RCC 7860 (cell line): ENCODE data around the gene JMJD1C.
"Not testable (repeated sequence)": the region's sequence is repeated elsewhere in the genome, so short reads cannot be mapped to it uniquely, and the experiment has no call there.

ENCODE experiments used
- DNase-seq: peaks from one replicate; pipeline ENCODE4 v3.0.0-alpha.2; 2015; ENCODE audit warnings: low spot score
- FAIRE-seq: peaks from 2 replicates; lab custom pipeline; 2012; peaks lifted over from hg19 to GRCh38; lab: Jason Lieb, UNC

Gene JMJD1C

DNA sequence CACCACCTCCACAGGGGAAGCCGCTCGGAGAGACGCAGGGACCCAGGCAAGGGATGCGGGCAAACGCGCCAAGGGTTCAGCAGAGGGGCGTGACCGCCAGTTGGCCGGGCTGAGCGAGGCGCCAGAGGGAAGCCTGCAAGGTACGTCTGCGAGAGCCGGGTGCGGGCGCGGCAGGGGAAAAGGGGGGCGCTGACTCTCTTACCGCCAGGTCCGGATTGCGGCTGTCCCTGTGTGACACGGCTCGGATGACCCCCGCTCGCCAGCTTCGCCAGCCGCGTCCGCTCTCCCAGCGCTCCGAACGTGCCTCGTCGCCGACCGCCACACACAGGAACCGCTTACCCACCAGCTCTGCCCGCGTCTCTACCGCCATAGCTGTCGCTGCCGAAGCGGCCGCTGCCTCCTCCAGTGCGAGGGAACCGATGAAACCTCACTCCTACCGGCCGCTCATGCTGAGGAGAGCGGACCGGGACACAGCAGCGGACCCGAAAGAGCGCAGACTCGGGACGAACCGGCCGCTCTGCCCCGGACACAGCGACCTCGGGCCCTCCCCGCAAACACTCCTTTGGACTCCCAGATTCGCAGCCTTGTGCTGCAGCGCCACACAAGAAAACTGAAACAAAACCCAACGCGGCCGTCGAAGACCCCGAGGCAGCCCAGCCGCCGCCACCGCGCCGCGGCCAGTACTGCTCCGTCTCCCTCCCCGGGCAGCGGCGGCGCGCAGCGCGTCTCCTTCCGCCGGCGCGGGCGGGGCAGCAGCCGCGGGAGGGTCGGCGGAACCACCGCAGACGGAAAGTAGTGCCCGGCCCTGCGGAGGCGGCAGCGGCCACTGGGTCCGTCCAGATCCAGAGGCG, at the start of gene JMJD1C:
TSS of gene JMJD1C (minus strand) at position 685 of the 851 bp plus-strand sequence. CDS start at position 370, 315 bp downstream.
- FAIRE-seq: no peak
- peak; percentile 61 for DNase-seq

DNA sequence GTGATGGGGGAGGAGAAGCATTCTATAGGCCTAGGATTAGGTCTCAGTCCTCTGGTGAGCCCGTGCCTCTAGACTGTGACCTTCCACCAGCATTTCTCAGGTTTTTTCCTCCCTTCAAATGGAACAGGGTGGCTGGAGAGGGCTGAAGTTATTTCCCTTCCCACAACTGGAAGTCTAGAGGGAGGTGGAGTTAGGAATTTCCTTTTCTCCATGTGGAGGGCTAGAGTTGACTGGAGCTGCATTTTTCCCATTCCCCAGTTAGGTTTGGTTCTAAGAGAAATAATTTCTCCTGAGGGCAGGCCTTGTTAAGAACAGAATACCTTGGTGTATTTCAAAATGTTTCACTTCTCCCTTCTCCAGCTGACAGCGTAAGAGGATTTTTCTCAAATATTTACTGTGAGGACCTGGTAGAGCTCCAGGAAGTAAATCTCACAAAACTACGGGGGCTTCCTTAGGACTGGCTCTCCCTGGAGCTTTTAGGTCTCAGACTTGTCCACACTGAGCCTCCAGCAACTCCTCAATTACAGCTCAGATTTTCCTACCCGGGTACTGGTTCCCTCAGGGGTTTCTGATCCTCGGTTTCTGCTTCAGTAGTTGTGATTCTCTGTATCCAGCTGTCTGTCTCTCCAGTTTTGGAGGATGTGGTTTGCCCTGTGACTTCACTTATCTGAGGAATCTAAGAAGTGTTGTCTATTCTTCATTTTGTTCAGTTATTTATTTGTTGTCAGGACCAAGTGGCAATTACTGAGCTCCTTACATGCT, 49.4 kb upstream of the JMJD1C start:
- FAIRE-seq: peak; percentile 85
- peak; percentile 65 for DNase-seq

GRCh38 chr10:63506554-63506953, 40.8 kb upstream of the JMJD1C start:
- no peak for FAIRE-seq

DNA sequence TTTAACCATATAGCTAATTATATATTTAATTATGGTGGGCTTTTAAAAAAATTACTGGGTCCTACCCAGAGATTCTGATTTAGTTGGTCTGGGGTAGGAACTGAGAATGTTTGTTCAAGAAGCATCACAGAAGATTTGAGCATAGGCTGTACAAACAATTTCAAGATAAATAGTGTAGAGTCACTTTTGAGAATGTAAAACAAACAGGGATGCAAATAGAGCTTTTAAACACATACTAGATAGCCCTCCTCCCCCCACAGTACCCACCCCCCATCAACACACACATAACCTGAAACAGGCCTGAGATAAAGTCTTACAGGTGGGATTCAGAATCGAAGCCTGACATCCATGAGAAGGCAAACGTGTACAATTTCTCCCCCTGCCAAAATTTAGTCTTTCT, 39.8 kb upstream of the JMJD1C start:
- FAIRE-seq (no peak), DNase-seq (no peak)

More at GRCh38 chr10:63506554-63506953, 40.8 kb upstream of the JMJD1C start:
- no peak for DNase-seq

- DNase-seq (no peak), FAIRE-seq (no peak)
These were observed 38.5 kb upstream of the JMJD1C start for GRCh38 chr10:63504145-63504881.

GRCh38 chr10:63503395-63503794, 37.6 kb upstream of the JMJD1C start:
- FAIRE-seq: no peak
- DNase-seq: no peak

GRCh38 chr10:63502832-63503231, 37.1 kb upstream of the JMJD1C start:
- FAIRE-seq (no peak), DNase-seq (no peak)

GRCh38 chr10:63501954-63502353, 36.2 kb upstream of the JMJD1C start:
- no peak for DNase-seq
- no peak for FAIRE-seq

DNA sequence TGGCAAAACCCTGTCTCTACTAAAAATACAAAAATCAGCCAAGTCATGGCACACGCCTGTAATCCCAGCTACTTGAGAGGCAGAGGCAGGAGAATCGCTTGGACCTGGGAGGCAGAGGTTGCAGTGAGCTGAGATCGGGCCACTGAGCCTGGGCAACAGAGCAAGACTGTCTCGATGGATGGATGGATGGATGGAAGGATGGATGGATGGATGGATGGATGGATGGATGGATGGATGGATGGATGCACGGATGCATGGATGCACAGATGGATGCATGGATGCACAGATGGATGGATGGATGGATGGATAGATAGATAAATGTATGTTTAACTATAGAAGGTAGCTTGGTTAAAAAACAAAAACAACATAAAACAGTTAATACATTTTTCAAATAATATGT, 34.8 kb upstream of the JMJD1C start:
- not testable (repeated sequence) for DNase-seq, FAIRE-seq

DNA sequence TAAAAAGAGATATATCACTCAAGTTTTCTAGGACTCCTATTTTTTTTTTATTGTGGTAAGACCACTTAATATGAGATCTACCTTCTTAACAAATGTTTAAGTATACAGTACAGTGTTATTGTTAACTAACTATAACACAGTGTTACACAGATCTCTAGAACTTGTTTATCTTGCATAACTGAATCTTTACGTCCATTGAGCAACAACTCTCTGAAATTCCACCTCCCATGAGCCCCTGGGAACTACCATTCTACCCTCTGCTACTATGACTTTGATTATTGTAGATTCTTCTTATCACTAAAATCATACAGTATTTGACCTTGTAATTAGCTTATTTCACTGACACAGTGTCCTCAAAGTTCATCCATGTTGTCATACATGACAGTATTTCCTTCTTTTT, 32.9 kb upstream of the JMJD1C start:
- no peak for FAIRE-seq
- no peak for DNase-seq

DNA sequence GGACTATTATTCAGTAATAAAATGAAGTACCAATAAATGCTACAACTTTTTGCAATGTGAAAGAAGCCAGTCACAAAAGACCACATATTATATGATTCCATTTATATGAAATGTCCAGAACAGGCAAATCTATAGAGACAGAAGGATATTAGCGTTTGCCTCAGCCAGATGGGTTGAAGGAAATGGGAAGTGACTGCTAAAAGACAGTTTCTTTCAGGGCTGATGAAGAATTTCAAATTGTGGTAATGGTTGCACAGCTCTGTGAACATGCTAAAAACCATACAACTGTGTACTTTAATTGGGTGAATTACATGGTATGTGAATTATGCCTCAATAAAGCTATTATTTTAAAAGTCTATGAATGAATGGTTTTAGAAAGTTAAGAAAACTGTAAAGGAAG, 31.5 kb upstream of the JMJD1C start:
- no peak for FAIRE-seq
- DNase-seq: no peak

DNA sequence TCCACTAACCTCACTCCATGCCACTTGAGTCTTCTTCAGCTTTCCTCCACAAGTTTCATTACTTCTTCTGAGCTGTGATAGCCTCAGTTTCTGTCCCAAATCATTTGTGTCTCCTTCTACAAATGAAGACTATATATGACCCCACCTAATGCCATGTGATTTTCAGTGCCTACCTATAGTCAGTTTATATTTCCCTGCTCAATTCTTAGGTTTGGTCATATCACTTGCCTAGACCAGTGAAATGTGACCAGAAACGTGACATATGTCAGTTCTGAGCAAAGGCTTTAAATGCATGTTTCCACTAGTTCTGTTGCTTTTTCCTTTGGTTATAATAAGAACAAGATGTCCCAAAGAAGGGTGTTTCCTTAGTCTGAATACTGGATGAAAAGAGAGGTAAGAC, 30.8 kb upstream of the JMJD1C start:
- FAIRE-seq (no peak), DNase-seq (no peak)

DNA sequence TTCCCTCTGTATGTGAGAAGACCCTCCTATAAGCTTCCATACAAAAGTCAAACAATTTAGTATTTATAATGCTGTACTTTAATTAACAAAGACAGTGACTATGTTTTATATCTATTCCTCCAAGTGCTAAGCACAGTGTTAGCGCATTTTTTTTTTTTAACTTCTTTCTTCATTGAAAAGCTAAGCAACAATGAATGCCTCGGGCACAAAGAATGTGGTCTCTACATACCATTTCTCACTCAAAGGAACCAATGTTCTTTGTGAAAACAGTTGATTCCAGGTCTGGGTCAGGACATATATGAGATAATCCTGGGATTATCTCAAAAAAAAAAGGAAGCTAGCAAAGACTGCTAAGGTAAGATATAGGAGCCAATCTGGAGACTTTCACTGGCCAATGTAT, 29.2 kb upstream of the JMJD1C start:
- no peak for FAIRE-seq

DNA sequence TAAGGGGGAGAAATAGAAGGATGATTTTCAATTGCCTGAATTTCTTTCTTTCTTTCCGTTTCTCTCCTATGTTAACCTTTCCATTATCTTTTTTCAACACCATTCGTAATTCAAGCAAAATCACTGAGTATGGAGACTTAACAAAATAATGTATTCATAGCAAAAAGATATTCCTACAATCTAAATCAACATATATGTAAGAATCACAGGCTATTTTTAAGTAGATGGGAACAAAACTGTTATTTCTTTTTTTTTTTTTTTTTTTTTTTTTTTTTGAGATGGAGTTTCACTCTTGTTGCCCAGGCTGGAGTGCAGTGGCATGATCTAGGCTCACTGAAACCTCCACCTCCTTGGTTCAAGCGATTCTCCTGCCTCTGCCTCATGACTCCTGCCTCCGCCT, 27.2 kb upstream of the JMJD1C start:
- FAIRE-seq (no peak), DNase-seq (no peak)

More for the DNA sequence above, 29.2 kb upstream of the JMJD1C start:
- no peak for DNase-seq

- not testable (repeated sequence) for DNase-seq, FAIRE-seq
These were observed 26.5 kb upstream of the JMJD1C start for GRCh38 chr10:63492317-63492690.

DNA sequence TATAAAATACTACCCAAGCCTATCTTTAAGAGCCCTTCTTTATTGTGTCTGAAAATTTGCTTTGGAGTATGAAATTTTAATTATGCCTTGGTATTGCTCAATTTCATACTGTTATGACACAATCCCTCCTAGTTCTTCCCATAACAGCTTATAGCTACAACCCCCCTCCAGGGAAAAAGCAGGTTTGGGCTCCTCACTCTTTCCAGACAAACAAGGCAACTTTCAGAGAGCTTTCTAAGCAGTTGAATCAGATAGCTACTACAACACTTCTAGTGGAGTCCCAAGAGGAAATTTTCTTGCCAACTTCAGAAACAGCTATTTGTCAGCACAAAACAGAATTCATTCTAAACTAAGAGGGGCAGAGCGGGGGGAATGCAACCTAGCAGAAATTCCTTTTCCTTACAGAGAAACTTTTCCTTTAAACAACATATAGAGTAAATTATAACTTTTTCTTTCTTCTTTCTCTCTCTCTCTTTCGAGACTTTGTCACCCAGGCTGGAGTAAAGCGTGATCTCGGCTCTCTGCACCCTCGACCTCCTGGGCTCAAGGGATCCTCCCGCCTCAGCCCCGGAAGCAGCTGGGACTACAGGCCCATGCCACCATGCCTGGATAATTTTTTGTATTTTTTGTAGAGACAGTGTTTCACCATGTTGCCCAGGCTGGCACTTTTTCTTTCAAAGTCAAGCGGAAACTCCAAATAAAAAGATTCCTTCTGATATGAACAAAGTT, 26.0 kb upstream of the JMJD1C start:
- DNase-seq: no peak
- no peak for FAIRE-seq

DNA sequence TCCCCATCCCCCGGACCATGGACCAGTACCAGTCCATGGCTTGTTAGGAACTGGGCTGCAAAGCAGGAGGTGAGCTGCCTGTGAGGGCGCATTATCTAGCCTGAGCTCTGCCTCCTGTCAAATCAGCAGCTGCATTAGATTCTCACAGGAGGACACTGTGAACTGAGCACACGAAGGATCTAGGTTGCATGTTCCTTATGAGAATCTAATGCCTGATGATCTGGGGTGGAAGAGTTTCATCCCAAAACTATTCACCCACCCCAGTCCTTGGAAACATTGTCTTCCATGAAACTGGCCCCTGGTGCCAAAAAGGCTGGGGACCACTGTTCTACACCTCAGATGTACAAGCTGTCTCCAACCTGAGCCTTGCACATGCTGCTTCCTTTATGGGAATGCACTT, 24.1 kb upstream of the JMJD1C start:
- DNase-seq: no peak
- no peak for FAIRE-seq

GRCh38 chr10:63487990-63488389, 22.2 kb upstream of the JMJD1C start:
- no peak for FAIRE-seq
- no peak for DNase-seq

GRCh38 chr10:63483983-63484382, 18.2 kb upstream of the JMJD1C start:
- DNase-seq: no peak
- FAIRE-seq: no peak

GRCh38 chr10:63481815-63482421, 16.1 kb upstream of the JMJD1C start:
- FAIRE-seq (no peak), DNase-seq (no peak)
